A549 treated with AZD2906 at 1 μM for 4 hours (cell line): ENCODE data around the gene GOLGA6L7. TPM values are rescaled to one million over a fixed set of nuclear protein-coding genes. Genes with fewer than 3 reads are reported as not detected.

Experiments used
- total RNA-seq: library from RNA; stranded (reverse); fragments of 200-300 nt; extraction: Qiagen RNA extraction; gene quantifications from 5 replicates; pipeline ENCODE4 v1.2.3, GENCODE V29; 2022

The GOLGA6L7 gene
- total RNA-seq: not detected in 5 replicates

GRCh38 chr15:28848521-28848920 lies at the start of gene GOLGA6L7:
TSS of gene GOLGA6L7 (minus strand) at chr15:28848644. CDS start at chr15:28848549, 95 bp downstream.

GRCh38 chr15:28885630-28886430 lies 37.4 kb upstream of the GOLGA6L7 start, which contains the start of gene APBA2:
TSS of gene APBA2 (plus strand) at chr15:28885974. CDS start at chr15:29053885, 167,911 bp downstream.

Other genes with a start within 250 kb of the GOLGA6L7 start
- gene GOLGA8M, start 136.2 kb downstream of the GOLGA6L7 start, total RNA-seq: 0.07 to 0.11 TPM in 2 of 5 replicates, not detected in the others
- 17.0 to 19.4 TPM (median 18.1 TPM) in 5 replicates for gene APBA2, start 37.3 kb upstream of the GOLGA6L7 start, total RNA-seq